Activated CD4-positive, alpha-beta memory T cell treated with anti-CD3 and anti-CD28 coated beads, Interleukin-2, amount 10 ng/mL, durations not matched to agents 7 days and 5 days (primary cell): ENCODE measurements around the gene ANGPTL2. TPM values are rescaled to one million over a fixed set of nuclear protein-coding genes. Genes with fewer than 3 reads are reported as not detected.
"Not testable (repeated sequence)": the region's sequence is repeated elsewhere in the genome, so short reads cannot be mapped to it uniquely, and the experiment has no call there.

Experiments
- CTCF ChIA-PET: fragments of 350-600 bp; sonication (Branson Sonifier 250); formaldehyde crosslinking; loops from one replicate; lab custom pipeline; 2021; ENCODE audit warnings: antibody characterized with exemption, inconsistent platforms; lab: Charles Lee
- POLR2A ChIA-PET: fragments of 350-600 bp; sonication (Branson Sonifier 250); formaldehyde crosslinking; loops from one replicate; lab custom pipeline; 2021; ENCODE audit warnings: antibody characterized with exemption; lab: Charles Lee
- DNase-seq: peaks from one replicate; pipeline ENCODE4 v3.0.0-alpha.2; 2020
- H3K27ac Mint-ChIP-seq: one replicate; pipeline ENCODE4 v1.8.0; 2021; ENCODE audit warnings: mild to moderate bottlenecking, mixed read lengths
- H3K27me3 Mint-ChIP-seq: one replicate; pipeline ENCODE4 v1.8.0; 2021; ENCODE audit warnings: mixed read lengths
- H3K36me3 Mint-ChIP-seq: one replicate; pipeline ENCODE4 v1.8.0; 2021; ENCODE audit warnings: low read depth, mixed read lengths
- H3K4me1 Mint-ChIP-seq: one replicate; pipeline ENCODE4 v1.8.0; 2021; ENCODE audit warnings: mixed read lengths
- H3K4me3 Mint-ChIP-seq: one replicate; pipeline ENCODE4 v1.8.0; 2021; ENCODE audit warnings: mild to moderate bottlenecking, mixed read lengths
- H3K9me3 Mint-ChIP-seq: one replicate; pipeline ENCODE4 v1.8.0; 2021; ENCODE audit warnings: mixed read lengths
- total RNA-seq, 2 experiments: library from RNA; stranded (reverse); gene quantifications; one replicate each; pipeline ENCODE4 v1.2.3, GENCODE V29; 2021

Gene ANGPTL2
- total RNA-seq, 2 experiments from 2014 or later = 0.08 TPM; not detected in 1

DNA sequence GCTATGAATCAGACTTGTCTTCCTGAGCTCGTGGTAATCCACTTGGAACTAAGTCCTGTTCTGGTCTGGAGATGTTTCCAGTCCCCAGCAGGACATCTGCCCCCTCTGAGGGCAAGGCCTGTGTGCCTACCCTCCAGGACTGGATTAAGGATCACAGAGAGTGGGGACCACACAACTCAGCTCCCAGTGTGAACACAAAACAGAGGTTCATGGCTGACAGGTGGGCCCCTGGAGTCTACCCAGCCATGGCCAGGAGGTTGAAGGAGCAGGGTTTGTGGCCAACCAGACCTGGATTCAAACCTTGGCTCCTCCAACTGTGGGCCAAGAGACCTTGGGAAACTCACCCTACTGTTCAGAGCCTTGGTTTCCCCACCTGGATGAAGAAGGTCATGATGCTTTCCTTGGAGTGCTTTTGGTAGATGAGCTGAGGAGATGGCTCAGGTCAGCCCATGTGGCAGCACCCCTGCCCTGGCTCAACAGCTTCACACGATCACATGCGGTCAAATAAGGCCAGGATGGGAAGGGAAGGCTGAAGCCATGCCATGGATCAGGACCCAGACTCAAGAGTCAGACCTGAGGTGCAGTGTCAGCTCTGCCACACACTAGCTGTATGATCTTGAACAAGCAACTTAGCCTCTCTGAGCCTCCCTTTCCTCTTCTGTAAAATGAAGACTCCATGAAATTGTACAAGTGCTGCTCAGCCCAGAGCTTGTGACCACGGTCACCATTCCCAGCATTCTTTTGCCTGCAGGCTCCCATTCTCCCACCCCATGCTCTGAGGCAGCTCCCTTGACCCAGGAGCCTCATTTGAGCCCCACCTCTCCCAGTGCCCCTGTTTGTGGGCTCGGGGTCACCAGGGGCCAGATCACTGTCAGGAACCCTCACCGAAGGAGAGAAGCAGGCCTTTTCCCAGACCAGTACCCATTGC, 27.3 kb upstream of the ANGPTL2 start:
- no peak overlapping the region for H3K4me3 Mint-ChIP-seq
- peaks cover 23% of the 10 kb centered on the region for H3K27me3 Mint-ChIP-seq
- no peaks in the 10 kb centered on the region for H3K9me3 Mint-ChIP-seq
- POLR2A ChIA-PET = no interaction called here
- no peak overlapping the region for H3K27ac Mint-ChIP-seq
- H3K4me1 Mint-ChIP-seq = peaks cover 14% of the 10 kb centered on the region
- no peaks in the 10 kb centered on the region for H3K36me3 Mint-ChIP-seq
- CTCF ChIA-PET = no interaction called here
- DNase-seq = no peak

DNA sequence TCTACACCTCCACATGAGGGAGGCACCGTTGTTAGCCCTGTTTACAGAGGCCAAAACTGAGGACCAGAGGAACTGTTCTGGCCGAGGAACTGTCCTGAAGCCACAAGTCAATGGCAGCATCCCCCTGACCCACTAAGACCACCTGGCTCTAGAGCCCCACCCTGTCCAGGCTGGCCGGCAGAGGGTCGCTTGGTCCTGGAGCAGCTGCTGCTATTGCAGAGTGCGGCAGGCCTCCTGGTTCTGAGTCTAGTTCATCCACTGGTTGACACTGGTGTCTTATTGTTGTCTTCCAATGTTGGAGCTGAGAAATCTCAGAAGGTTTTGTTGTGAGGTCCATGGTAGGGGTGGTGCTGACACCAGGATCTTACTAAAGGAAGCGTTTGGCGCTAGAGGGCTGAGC, 26.6 kb upstream of the ANGPTL2 start:
- Mint-ChIP-seq H3K27ac (no peak overlapping the region), H3K36me3 (no peaks in the 10 kb centered on the region), H3K27me3 (peaks cover 24% of the 10 kb centered on the region), H3K4me3 (no peak overlapping the region), H3K9me3 (no peaks in the 10 kb centered on the region), H3K4me1 (peaks cover 7% of the 10 kb centered on the region)
- CTCF ChIA-PET = no interaction called here
- POLR2A ChIA-PET = no interaction called here
- no peak for DNase-seq

DNA sequence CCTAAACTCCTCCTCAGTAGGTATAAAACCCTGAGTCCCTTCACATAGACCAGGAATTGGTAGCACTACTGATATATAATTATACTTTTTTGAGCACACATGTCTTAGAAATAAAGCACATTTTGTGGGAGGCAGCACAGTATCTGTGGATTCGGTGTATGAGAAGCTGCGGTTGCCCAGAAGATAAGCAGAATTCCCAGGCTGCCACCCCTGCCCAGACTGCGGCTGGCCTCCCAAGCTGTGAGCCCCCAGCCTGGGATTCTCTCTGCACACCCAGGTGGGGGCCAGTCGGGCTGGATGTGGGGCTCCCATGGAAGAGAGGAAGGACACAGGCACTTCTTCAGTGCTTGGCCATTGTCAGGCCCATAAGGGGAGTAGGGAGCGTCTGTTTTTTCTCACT, 25.6 kb upstream of the ANGPTL2 start:
- H3K27me3 Mint-ChIP-seq = peaks cover 24% of the 10 kb centered on the region
- H3K27ac Mint-ChIP-seq = no peak overlapping the region
- CTCF ChIA-PET = no interaction called here
- POLR2A ChIA-PET = no interaction called here
- no peak for DNase-seq
- H3K4me3 Mint-ChIP-seq = no peak overlapping the region
- no peaks in the 10 kb centered on the region for H3K4me1 Mint-ChIP-seq
- H3K36me3 Mint-ChIP-seq = no peaks in the 10 kb centered on the region
- H3K9me3 Mint-ChIP-seq = no peaks in the 10 kb centered on the region

DNA sequence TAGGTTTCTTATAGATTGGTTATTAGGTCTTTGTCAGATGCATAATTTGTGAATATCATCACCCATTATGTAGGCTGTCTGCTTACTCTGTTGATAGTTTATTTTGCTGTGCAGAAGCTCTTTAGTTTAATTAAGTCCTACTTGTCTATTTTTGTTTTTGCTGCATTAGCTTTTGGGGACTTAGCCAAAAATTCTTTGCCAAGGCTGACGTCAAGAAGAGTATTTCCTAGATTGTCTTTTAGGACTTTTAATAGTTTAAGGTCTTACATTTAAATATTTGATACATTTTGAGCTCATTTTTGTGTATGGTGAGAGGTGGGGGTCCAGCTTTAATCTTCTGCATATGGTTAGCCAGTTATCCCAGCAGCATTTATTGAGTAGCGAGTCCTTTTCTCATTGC, 24.8 kb upstream of the ANGPTL2 start:
- ChIA-PET CTCF (no interaction called here), POLR2A (no interaction called here)
- peaks cover 25% of the 10 kb centered on the region for H3K27me3 Mint-ChIP-seq
- DNase-seq = no peak
- H3K4me1 Mint-ChIP-seq = no peaks in the 10 kb centered on the region
- H3K36me3 Mint-ChIP-seq = no peaks in the 10 kb centered on the region
- no peaks in the 10 kb centered on the region for H3K9me3 Mint-ChIP-seq
- H3K27ac Mint-ChIP-seq = no peak overlapping the region
- no peak overlapping the region for H3K4me3 Mint-ChIP-seq

DNA sequence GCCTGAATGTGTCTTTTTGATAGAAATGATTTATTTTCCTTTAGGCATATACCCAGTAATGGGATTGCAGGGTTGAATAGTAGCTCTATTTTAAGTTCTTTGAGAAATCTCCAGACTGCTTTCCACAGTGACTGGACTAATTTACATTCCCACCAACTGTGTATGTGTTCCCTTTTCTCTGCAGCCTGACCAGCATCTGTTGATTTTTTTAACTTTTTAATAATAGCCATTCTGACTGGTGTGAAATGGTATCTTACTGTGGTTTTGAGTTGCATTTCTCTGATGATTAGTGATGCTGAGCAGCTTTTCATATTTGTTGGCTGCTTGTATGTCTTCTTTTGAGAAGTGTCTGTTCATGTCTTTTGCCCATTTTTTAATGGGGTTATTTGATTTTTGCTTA, 24.4 kb upstream of the ANGPTL2 start:
- CTCF ChIA-PET, DNase-seq, H3K4me3 Mint-ChIP-seq, H3K9me3 Mint-ChIP-seq, H3K4me1 Mint-ChIP-seq, H3K27ac Mint-ChIP-seq, H3K36me3 Mint-ChIP-seq, POLR2A ChIA-PET: not testable (repeated sequence)
- peaks cover 28% of the 10 kb centered on the region for H3K27me3 Mint-ChIP-seq

DNA sequence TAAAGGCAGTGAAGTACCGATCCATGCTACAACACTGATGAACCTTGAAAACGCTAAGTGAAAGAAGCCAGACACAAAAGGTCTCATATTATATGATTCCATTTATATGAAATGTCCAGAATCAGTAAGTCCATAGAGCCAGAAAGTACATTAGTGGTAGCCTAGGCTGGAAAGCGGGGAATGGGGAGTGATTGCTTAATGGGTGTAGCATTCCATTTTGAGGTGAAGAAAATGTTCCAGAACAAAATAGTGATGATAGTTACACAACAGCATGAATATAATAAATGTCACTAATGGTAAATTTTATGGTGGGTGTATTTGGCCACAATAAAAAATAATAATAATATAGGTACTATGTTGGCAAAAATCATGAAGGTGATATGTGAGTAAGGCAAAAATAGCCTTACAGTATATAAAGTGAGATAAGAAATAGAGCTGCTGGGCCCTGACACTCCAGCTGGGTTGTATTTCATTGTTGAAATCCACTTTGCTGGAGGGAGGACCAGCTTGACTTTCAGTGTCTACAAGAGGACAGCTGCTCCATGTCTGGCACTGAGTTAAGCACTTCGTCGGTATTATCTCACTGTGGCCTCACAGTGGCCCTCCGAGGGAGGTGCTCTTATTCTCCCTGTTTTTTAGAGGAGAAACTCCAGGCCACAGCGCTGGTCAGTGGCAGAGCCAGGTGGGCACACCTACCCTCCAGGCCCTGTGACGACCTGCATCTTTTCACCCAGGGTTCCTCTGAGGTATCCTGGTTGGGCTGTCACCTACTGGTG, 22.4 kb upstream of the ANGPTL2 start:
- POLR2A ChIA-PET = no interaction called here
- no peaks in the 10 kb centered on the region for H3K4me1 Mint-ChIP-seq
- H3K4me3 Mint-ChIP-seq = no peak overlapping the region
- H3K9me3 Mint-ChIP-seq = no peaks in the 10 kb centered on the region
- H3K27me3 Mint-ChIP-seq = peaks cover 24% of the 10 kb centered on the region
- CTCF ChIA-PET = no interaction called here
- H3K36me3 Mint-ChIP-seq = no peaks in the 10 kb centered on the region
- no peak overlapping the region for H3K27ac Mint-ChIP-seq
- no peak for DNase-seq

DNA sequence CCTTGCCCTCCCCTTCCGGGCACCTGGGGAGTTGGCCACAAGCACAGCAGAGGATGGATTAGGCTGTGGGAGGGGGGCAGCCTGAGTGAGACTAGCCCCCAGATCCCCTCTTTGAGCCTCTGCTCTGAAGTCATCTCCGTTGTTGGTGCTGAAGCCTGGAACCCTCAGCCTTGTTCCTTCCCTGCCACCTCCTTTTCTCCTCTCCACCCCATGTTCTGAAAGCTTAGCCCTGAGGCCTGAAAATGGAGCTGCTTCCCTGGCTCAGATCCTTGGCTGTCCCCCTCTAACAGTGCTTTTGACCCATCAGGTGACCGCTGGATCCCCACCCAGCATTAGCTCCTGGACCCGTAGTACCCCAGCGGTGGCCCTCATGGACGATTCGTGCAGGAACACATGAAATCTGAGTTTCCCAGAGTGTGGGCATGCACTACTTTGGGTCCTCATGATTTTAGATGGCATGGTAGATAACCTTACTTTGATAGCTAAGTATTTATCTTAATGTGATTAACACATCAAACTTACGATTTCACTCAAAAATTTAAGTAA, 21.6 kb upstream of the ANGPTL2 start:
- ChIA-PET POLR2A (no interaction called here), CTCF (no interaction called here)
- Mint-ChIP-seq H3K4me1 (no peaks in the 10 kb centered on the region), H3K27me3 (peaks cover 24% of the 10 kb centered on the region), H3K4me3 (no peak overlapping the region), H3K27ac (no peak overlapping the region), H3K9me3 (no peaks in the 10 kb centered on the region), H3K36me3 (no peaks in the 10 kb centered on the region)
- no peak for DNase-seq

DNA sequence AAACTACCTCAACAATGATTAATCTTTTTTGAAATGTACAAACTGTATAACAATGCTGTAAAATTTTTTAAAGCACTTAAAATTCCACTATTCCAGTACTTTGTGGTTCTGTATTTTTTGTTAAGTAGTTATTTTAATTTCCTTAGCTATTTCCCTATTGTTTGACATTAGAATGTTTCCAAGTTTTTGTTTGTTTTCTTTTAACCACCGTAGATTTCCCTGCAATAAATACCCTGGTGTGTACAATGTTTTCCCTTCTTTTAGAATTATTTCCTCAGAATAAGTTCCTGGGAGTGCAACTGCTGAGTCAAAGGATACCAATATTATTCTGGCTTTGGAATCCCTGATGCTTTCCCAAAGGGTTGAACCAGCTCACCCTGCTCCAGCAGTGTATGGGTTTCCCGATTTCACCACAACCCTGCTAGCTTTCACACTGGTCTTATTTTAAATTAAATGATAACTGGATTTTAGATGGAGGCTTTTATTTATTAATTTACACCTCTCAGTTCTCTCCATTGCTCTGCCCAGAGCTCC, 20.6 kb upstream of the ANGPTL2 start:
- Mint-ChIP-seq H3K9me3 (no peaks in the 10 kb centered on the region), H3K27me3 (peaks cover 19% of the 10 kb centered on the region), H3K27ac (no peak overlapping the region), H3K4me3 (no peak overlapping the region), H3K36me3 (no peaks in the 10 kb centered on the region), H3K4me1 (no peaks in the 10 kb centered on the region)
- ChIA-PET CTCF (no interaction called here), POLR2A (no interaction called here)
- DNase-seq = no peak

DNA sequence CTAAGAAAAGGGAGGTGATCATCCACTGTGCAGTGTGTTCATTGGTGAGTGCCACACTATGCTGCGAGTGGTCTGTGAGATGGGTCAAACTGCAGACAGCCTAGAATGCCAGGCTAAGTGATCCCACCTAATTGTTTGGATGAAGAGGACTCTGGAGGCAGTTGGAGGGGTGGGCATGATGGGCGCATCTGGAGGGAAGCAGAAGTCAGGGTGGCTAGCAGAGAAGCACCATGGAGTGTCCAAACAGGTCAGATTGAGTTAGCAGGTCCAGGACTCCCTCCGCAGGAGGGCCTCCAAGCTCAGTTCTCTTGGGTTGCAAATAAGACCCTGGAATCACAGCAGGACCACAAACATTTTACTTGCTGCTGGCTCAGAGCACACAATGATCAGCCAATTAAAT, 19.9 kb upstream of the ANGPTL2 start:
- DNase-seq = no peak
- Mint-ChIP-seq H3K9me3 (no peaks in the 10 kb centered on the region), H3K36me3 (no peaks in the 10 kb centered on the region), H3K27me3 (peaks cover 17% of the 10 kb centered on the region), H3K4me1 (no peaks in the 10 kb centered on the region), H3K4me3 (no peak overlapping the region), H3K27ac (no peak overlapping the region)
- ChIA-PET POLR2A (no interaction called here), CTCF (no interaction called here)

DNA sequence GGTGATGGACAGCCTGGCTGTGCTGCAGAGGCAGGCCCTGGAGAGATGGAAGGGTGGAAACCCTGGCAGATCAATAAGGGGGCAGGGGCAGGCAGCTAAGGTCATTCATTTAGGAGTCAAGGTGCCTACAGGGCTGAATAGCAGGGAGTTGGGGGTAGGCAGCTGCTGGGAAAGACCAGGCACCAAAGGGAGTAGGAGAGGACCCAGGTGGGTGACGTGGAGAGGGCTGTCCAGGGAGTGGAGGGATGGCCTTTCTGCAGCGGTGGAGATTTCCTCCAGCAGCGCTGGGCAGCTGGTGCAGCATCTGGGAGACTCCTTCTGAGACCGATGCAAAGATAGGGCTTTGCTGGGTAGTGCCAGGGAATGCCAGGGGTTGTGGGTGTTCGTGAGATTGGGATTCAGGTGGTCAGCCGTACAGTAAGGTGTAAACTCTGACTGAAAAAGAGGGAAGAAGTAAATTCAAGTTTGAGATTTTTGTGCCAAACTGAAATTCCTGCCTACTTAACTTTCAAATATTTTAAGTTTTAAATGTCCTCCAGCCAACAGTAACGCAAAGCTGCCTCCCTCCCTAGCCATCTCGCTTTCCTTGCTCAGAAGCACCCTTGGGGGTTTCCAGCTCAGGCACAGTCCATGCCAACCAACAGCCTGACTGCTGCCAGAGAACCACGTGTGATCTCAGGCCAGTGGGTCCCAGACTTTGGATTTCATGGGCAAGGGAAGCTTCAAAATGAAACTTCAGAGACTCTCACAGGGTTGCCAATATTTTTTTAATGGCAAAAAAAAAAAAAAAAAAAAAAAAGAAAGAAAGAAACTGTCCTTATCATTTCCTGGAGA, 18.6 kb upstream of the ANGPTL2 start:
- Mint-ChIP-seq H3K36me3 (no peaks in the 10 kb centered on the region), H3K27ac (no peak overlapping the region), H3K27me3 (peaks cover 14% of the 10 kb centered on the region), H3K9me3 (no peaks in the 10 kb centered on the region), H3K4me3 (no peak overlapping the region), H3K4me1 (no peaks in the 10 kb centered on the region)
- CTCF ChIA-PET = interaction anchor here (0.6 kb wide), 1 partner anchor 245 kb away, joined by 3 read pairs; no protein-coding TSS in a partner anchor
- DNase-seq = no peak
- POLR2A ChIA-PET = no interaction called here

DNA sequence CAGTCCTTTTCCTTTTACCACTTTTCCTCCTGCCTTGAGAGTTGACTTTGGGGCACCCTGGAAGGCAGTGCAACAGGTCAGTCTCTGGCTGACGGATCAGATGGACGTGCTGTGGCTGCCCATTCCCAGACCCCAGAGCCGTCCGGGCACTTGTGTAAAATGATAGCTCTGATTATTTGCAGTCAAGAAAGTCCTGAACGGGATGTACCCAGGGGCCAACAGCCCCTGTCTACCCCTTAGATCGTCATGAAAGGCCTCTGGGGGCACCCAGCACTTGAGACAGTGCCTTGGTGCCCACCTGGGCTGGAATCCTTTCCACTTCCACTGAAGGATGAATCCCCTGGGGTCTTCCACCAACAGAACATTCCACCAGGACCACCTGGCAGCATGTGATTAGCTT, 17.7 kb upstream of the ANGPTL2 start:
- no peaks in the 10 kb centered on the region for H3K9me3 Mint-ChIP-seq
- no peaks in the 10 kb centered on the region for H3K4me1 Mint-ChIP-seq
- H3K27me3 Mint-ChIP-seq = peaks cover 17% of the 10 kb centered on the region
- CTCF ChIA-PET = no interaction called here
- POLR2A ChIA-PET = no interaction called here
- DNase-seq = no peak
- H3K36me3 Mint-ChIP-seq = no peaks in the 10 kb centered on the region
- H3K4me3 Mint-ChIP-seq = no peak overlapping the region
- H3K27ac Mint-ChIP-seq = no peak overlapping the region

DNA sequence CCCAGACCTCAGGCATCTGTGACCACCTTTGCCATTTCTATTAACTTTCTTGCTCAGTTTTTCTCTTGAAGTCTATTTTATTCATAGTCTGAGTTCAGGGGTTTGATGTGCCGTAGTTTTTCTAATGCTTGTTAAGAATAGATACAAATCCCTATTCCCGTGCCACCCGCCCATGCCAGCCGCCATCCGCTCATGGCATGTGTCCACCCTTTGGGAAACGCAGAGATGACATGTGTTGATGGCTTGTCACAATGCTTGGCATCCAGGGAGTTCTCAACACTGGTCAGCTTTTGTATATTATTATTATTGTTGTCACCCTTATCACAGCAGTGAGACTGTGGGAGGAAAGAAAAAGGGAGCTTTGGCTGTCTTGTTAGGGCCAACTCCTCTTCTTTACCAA, 17.3 kb upstream of the ANGPTL2 start:
- H3K4me3 Mint-ChIP-seq = no peak overlapping the region
- POLR2A ChIA-PET = no interaction called here
- H3K27me3 Mint-ChIP-seq = peaks cover 17% of the 10 kb centered on the region
- no peaks in the 10 kb centered on the region for H3K36me3 Mint-ChIP-seq
- no peak for DNase-seq
- no peaks in the 10 kb centered on the region for H3K9me3 Mint-ChIP-seq
- H3K4me1 Mint-ChIP-seq = no peaks in the 10 kb centered on the region
- H3K27ac Mint-ChIP-seq = no peak overlapping the region
- CTCF ChIA-PET = no interaction called here
